Measurements from ENCODE around the gene CDH23. TPM values are rescaled to one million over a fixed set of nuclear protein-coding genes. Genes with fewer than 3 reads are reported as not detected.

The CDH23 gene
- total and polyA plus RNA-seq, 10 of the 15 experiments (the other 5 are each of a cell fraction or from before 2014, with no cell fraction given): 0.09 to 0.40 (median 0.15) TPM; not detected in 1

DNA sequence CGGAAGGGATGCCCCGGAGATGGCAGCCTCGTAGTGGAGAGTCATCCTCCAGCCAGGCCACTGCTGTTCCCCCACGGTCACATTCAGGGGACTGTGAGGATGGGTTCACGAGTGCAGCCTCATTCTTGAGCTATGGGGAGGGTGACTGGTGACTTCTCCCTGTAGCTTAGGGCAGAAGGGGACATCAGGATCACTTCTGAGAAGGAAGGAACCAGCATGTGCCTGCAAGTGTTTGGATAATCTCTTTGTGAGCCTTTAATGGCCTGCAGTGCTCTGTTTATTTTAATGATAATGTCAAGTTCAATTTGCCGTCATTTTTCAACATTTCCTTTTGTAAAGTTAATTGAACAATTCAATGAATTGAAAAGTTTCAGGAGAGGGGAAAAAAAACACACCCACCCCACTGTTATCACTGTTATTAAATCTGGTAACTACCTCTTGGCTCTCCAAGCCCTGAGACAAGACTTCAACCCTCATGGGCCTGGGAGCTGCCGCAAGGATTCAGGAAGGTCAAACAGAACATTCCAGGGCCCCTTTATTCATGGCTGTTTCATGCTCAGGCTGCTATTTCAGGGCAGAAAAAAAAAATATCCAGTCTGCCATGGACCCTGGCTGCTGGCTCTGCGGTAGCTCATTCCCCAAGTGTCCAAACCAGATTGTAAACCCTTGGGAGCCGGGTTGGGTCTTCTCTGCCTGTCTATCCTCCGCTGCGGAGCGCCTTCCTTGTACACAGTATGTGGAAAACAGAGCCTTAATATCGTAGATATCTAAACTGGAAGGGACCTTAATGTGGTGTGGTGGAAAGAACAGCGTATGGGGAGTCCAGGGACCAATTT, 100.4 kb downstream of the CDH23 start:
- Histone ChIP-seq H3K4me1 (ENCODE audit: control insufficient read depth, insufficient read depth, low read length) (peaks cover 9% of the 10 kb centered on the region), H3K9me3 (replicated peaks; ENCODE audit: control insufficient read depth, insufficient read depth, low read length) (no peaks in the 10 kb centered on the region), H3K36me3 (ENCODE audit: control insufficient read depth in 2 of 2, insufficient read depth in 2 of 2, low read length in 1 of 2) (no peaks in the 10 kb centered on the region), H3K4me3 (no peak overlapping the region), H3K27ac (ENCODE audit: control insufficient read depth, insufficient read depth) (no peak overlapping the region), H4K20me1 (ENCODE audit: control insufficient read depth, insufficient read depth) (no peaks in the 10 kb centered on the region), H3K4me2 (ENCODE audit: control insufficient read depth, insufficient read depth) (no peak overlapping the region), H3K79me2 (ENCODE audit: control insufficient read depth, insufficient read depth, low read length) (no peaks in the 10 kb centered on the region), H3K27me3 (replicated peaks in 1 of 2; ENCODE audit: control insufficient read depth in 2 of 2, insufficient read depth in 2 of 2, low read length in 1 of 2) (0 out of 4 replicates have a peak, but pooled peaks cover 0 to 2% of the 10 kb centered on the region in 2 experiments), H3K9ac (ENCODE audit: control insufficient read depth, insufficient read depth, low read length) (no peak overlapping the region), H2AFZ (ENCODE audit: control insufficient read depth, low read depth, low read length) (no peak overlapping the region)
- BruUV-seq (replicated peaks): no TSS peak
- RAD21 ChIA-PET (ENCODE audit: unreplicated experiment): interaction anchor here (0.8 to 1.4 kb wide), 4 partner anchors 10 to 339 kb away, joined by 3 to 4 read pairs (median 3); no protein-coding TSS in a partner anchor
- no peak for FAIRE-seq
- DNase-seq (ENCODE audit: low read depth, low spot score): no peak
- POLR2A ChIA-PET: interaction anchor here (1.1 kb wide), 1 partner anchor 197 kb away, joined by 4 read pairs; no protein-coding TSS in a partner anchor
- CTCF ChIA-PET: interaction anchor here (1.1 to 1.9 kb wide), 3 partner anchors 10 to 183 kb away, joined by 3 to 6 read pairs (median 6); no protein-coding TSS in a partner anchor
- 39% methylated on average over 11 of the region's 14 CpGs for WGBS (ENCODE audit: insufficient coverage, insufficient replicate concordance, low lambda C conversion rate, missing lambda C conversion rate)
- in situ Hi-C loops (cut with MboI): no loop called here
- ATAC-seq: no peak
- SMC1A ChIA-PET (ENCODE audit: uncharacterized antibody, unreplicated experiment): interaction anchor here (1.1 to 2.4 kb wide), 3 partner anchors 11 to 197 kb away, joined by 3 to 10 read pairs (median 4); no protein-coding TSS in a partner anchor
- TF ChIP-seq JUNB (IDR thresholded peaks at IDR 0.05) (no peak), KLF5 (IDR thresholded peaks at IDR 0.05; ENCODE audit: partially characterized antibody) (no peak), GATAD2B (conservative IDR thresholded peaks at IDR 0.05; ENCODE audit: low read depth) (no peak), SRF (IDR thresholded peaks at IDR 0.05; ENCODE audit: low read depth in 2 of 2, low read length in 2 of 2) (no peak), CHD4 (IDR thresholded peaks at IDR 0.05) (no peak), CBFB (IDR thresholded peaks at IDR 0.05; ENCODE audit: low read depth) (no peak), RAD21 (IDR thresholded peaks at IDR 0.05; ENCODE audit: insufficient read depth, low read depth, low read length) (no peak), HCFC1 (IDR thresholded peaks at IDR 0.05; ENCODE audit: low read length) (no peak), RCOR1 (conservative IDR thresholded peaks at IDR 0.05; ENCODE audit: low read depth, low read length) (no peak), NR2C1 (IDR thresholded peaks at IDR 0.05) (no peak), SPI1 (IDR thresholded peaks at IDR 0.05; ENCODE audit: borderline replicate concordance, insufficient read depth, low read depth, low read length) (no peak), NFYA (IDR thresholded peaks at IDR 0.05; ENCODE audit: borderline replicate concordance, low read depth, low read length) (no peak), MYB (IDR thresholded peaks at IDR 0.05; ENCODE audit: borderline replicate concordance, low read depth, low read length) (no peak), ZNF274 (IDR thresholded peaks at IDR 0.05; ENCODE audit: insufficient read depth, insufficient read length) (no peak)
- intact Hi-C loops (cut with micrococcal nuclease; ENCODE audit: unreplicated experiment): no loop called here

Measured in GM12878 (cell line).